ENCODE results near the gene DDX39B. TPM values are rescaled to one million over a fixed set of nuclear protein-coding genes. Genes with fewer than 3 reads are reported as not detected.
"Not testable (repeated sequence)": the region's sequence is repeated elsewhere in the genome, so short reads cannot be mapped to it uniquely, and the experiment has no call there.

The DDX39B gene
- 268 TPM for total RNA-seq
- long read RNA-seq, transcript DDX39B-202 (11 exons, 2,133 nt): minor isoform, 67 of 249 reads
- long read RNA-seq, transcript DDX39B-214 (11 exons, 2,003 nt): major isoform, 133 of 249 reads
- long read RNA-seq, partial matches to known transcripts: 26 of 249 reads
- long read RNA-seq, other reads (novel, unspliced or antisense): 23 of 249 reads

DNA sequence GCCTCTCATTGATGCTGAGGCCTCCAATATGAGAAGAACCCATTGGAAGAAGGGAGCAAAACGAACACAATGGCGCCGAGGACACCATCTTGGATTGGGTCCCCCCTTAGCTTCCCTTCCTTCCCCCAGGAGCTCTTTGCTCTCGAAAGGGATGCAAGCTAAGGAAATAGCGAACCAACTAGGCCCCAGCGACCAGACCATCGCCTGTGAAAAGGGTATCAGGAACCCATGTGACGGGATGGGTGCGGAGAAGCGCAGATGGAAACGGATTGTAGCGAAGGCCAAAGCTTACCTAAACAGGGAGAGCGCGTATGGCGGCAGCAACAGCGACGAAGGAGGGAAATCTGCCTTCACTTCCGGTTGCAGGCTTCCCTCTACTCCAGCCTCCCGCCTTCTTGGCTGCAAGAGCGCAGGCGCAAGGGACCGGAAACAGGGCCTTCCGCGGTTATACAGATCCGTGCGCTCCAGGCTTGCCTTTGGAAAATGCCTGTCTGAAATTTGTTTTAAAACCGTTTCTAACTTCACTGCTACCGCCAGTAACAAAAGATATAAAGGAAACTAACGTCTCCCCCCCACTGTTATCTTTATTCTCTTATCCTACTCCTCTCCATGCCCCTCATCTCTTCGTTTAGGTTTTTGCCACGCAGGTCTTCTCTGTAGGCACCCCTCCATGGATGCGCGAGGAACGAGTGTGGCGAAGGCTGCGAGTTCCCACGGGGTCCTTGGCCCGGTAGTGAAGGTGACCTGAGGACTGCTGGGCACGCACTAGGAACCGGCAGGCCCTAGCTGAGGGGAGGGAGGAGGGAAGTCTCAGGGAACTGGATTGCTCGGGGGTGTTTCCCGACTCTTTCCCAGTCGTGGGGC lies at the start of gene DDX39B:
Gene DDX39B (minus strand): TSS at position 346 of the 864 bp plus-strand sequence. CDS start 1,471 bp downstream, outside the sequence.
- peak; percentile 97 for DNase-seq (ENCODE audit: low spot score)

- DNase-seq (ENCODE audit: low spot score): not testable (repeated sequence)
These were observed 48.9 kb upstream of the DDX39B start for GRCh38 chr6:31590691-31591090.

GRCh38 chr6:31588871-31589650 lies 47.3 kb upstream of the DDX39B start:
- DNase-seq (ENCODE audit: low spot score): no peak

DNA sequence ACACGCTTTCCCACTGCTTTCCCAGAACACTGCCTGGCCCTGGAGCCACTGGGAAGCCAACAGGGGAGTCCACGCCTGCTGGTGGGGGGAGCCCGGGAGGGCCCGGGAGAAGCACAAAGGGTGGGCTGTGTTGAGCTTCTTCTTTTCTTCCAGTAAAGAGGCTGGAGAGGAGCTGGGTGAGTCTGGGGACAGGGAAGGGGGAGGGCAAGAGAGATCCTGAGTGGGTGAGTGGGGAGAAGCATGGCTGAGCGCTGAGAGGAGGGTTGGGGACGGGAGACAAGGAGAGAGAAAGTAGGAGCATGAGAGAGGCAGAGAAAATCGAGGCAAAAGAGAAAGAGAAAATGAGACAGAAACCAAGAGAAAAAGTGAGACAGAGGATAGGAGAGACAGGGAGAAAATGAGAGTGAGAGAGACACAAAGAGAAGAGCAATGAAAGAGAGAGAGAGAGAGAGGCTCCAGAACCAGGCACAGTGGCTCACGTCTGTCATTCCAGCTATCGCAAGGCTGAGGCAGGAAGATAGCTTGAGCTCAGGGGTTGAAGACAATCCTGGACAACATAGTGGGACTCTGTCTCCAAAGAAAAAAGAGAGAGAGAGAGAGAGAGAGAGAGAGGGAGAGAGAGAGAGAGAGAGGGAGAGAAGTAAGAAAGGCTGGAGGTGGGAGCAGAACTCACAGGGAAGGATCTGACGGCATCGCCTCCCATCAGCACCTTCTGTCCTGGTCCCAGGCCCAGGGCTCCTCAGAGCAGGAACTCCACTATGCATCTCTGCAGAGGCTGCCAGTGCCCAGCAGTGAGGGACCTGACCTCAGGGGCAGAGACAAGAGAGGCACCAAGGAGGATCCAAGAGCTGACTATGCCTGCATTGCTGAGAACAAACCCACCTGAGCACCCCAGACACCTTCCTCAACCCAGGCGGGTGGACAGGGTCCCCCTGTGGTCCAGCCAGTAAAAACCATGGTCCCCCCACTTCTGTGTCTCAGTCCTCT lies 46.3 kb upstream of the DDX39B start:
- no peak for DNase-seq (ENCODE audit: low spot score)

DNA sequence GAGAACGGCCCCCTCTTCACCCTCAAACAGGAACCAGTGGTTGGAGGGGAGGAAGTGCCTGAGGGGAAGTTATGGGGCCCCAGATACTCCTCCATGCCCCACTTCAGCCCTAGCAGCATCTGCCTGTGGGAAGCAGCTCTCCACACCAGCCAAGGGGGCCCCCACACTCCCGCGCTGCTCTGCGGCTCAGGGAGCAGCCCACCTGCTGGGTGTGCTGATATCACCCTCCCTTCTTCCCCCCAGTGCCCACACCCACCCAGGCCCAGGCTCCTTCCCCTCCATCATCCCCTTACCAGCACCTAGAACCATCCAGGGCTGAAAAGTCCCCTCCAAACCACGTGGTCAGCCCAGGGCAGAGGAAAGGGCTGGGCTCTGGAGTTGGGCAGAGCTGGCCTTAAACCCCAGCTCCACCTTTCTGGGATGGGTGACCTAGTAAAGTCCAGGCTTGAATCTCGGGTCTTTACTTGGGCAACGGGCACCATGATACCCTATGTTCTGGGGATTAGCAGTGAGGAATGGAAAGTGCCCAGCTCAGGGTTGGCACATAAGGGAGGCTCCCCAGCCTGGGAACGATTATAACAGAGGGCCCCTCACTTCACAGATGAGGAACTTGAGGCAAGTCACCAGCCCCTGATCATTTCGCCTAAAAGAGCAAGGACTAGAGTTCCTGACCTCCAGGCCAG lies 44.9 kb upstream of the DDX39B start:
- DNase-seq (ENCODE audit: low spot score): no peak

DNA sequence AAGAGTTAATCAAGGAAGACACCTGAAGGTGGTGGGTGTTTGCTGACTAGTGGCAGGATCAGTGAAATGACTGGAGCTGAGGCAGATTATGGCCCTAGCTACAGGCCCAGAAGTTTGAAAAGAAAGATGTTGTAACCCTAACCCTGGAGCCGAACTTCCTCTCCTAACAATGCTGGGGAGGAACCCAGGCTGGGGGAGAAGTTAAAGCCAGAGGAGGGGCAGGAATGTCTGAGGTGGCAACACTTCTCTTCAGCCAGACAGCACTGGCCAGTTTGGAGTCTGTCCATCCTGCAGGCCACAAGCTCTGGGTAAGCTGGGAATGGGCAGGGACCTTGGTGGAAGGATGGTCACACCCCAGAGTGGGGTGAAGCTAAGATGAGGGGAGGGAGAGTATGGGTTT lies 44.2 kb upstream of the DDX39B start, which contains the start of gene LST1:
Gene LST1 (plus strand): TSS at position 270 of the 400 bp plus-strand sequence. CDS start 1,023 bp downstream, outside the sequence.
- no peak for DNase-seq (ENCODE audit: low spot score)

DNA sequence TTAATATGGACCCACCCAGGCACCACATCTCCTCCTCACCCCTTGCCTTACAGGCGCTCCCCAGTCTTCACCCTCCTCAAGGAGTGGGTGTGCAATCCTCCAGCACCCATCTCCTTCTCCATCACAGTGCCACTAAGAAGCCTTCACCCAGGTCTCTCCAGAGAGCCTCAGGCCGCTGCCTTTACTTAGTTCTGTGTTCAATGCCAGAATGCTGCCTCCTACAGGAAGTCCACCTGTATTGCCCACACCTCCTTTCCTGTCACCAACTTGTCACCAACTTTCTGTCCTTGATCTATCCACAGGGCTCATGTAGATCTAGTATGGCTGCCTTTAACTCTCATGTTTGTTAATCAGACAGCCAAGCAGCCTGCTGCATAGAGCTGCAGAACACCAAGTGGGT lies 43.7 kb upstream of the DDX39B start:
- no peak for DNase-seq (ENCODE audit: low spot score)

DNA sequence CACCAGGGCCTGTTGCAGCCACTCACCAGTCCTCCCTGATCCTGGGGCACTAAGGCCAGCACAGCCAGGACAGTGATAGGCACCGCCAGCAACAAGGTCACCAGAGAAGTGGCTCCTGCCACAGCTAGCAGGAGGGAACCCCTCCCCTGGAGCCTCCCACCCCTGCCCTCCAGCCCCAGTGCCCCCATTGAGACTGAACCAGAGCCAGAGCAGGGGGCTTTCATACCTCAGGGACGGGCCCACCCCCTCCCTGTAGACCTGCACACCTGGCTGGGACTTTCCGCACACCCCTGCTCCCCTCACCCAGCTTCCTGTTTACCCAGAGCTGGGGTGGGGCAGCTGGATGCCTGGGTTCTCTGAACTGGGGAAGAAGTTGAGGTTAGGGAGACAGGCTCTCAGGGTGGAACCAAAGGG lies 40.4 kb upstream of the DDX39B start, which contains the start of gene LTB:
Gene LTB (minus strand): TSS at position 195 of the 414 bp plus-strand sequence. CDS start 7 bp downstream, at position 188.
- DNase-seq (ENCODE audit: low spot score): no peak

DNA sequence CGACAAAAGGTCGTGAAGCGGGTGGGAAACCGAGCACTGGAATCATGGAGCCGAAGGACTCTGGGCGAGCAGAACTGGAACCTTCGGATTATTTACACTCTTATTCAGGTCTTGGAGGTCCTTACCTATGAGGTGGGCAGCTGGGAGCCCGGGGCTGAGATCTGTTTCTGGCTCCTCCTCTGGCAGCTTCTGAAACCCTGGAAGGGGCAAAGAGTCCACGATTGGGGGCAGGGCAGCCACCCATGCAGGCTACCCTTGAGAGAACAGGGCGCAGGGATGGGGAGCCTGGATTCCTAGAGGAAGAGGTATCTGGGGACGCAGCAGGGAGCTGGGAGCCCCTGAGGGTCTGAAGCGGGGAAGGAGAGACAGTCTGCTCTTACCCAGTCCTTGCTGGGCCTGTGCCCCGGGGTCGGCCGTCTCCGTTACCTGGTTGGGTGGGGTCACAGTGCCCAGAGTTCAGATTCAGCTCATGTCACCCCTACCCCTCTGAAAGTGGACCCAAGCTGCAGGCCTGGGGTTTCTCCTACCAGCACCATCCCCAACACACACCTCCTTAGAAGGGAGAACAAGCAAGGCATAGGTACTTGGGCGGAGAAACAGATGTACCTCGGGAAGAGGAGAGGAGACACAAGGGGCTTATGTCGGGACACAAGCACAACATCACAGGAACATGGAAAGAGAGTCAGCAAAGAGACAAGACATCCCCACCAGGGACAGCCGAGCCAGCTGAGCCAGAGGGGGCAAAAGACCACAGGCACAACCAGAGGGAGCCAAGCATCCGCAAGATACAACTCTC lies 39.8 kb upstream of the DDX39B start:
- DNase-seq (ENCODE audit: low spot score): no peak

GRCh38 chr6:31580807-31581433 lies 39.1 kb upstream of the DDX39B start:
- DNase-seq (ENCODE audit: low spot score): peak; percentile 96

GRCh38 chr6:31580438-31580740 lies 38.6 kb upstream of the DDX39B start:
- DNase-seq (ENCODE audit: low spot score): no peak

GRCh38 chr6:31579546-31580437 lies 38.0 kb upstream of the DDX39B start:
- no peak for DNase-seq (ENCODE audit: low spot score)

GRCh38 chr6:31579119-31579505 lies 37.3 kb upstream of the DDX39B start:
- no peak for DNase-seq (ENCODE audit: low spot score)

DNA sequence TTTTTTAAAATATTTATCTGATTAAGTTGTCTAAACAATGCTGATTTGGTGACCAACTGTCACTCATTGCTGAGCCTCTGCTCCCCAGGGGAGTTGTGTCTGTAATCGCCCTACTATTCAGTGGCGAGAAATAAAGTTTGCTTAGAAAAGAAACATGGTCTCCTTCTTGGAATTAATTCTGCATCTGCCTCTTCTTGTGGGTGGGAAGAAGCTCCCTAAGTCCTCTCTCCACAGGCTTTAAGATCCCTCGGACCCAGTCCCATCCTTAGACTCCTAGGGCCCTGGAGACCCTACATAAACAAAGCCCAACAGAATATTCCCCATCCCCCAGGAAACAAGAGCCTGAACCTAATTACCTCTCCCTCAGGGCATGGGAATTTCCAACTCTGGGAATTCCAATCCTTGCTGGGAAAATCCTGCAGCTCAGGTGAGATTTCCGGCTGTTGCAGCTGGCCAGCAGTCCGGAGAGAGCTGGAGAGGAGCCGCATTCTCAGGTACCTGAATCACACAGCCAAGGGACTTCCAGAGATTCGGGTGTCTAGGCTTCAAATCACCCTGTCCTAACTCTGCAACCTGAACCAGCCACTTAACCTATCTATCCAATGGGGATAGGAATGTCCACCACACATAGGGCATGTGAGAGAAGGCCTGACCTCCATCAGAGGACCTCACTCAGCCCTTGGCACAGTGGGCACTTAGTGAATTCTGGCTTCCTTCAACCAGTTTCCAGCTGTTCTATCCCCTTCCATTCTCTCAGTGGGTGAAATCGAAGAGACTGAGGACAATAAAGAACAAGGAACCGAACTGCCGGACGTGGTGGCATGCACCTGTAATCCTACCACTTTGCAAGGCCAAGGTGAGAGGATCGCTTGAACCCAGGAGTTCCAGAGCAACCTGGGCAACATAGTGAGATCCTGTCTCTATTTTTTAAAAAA lies 36.6 kb upstream of the DDX39B start:
- no peak for DNase-seq (ENCODE audit: low spot score)

DNA sequence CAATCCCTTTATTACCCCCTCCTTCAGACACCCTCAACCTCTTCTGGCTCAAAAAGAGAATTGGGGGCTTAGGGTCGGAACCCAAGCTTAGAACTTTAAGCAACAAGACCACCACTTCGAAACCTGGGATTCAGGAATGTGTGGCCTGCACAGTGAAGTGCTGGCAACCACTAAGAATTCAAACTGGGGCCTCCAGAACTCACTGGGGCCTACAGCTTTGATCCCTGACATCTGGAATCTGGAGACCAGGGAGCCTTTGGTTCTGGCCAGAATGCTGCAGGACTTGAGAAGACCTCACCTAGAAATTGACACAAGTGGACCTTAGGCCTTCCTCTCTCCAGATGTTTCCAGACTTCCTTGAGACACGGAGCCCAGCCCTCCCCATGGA lies 35.8 kb upstream of the DDX39B start:
- DNase-seq (ENCODE audit: low spot score): no peak

GRCh38 chr6:31576897-31577578 lies 35.2 kb upstream of the DDX39B start:
- no peak for DNase-seq (ENCODE audit: low spot score)

Measured in mesenteric fat pad (tissue), 1 donor.